Measurements from ENCODE around the gene TMEM117.

TMEM117 gene

GRCh38 chr12:43884683-43885410 is 49.0 kb downstream of the TMEM117 start:
- DNase-seq (ENCODE audit: low read depth), result no peak

GRCh38 chr12:43887397-43887796 is 51.5 kb downstream of the TMEM117 start:
- no peak for DNase-seq (ENCODE audit: low read depth)

- DNase-seq (ENCODE audit: low read depth), result no peak
Measured at GRCh38 chr12:43891856-43892574, 56.1 kb downstream of the TMEM117 start.

GRCh38 chr12:43893670-43894069 is 57.8 kb downstream of the TMEM117 start:
- no peak for DNase-seq (ENCODE audit: low read depth)

- no peak for DNase-seq (ENCODE audit: low read depth)
Measured at GRCh38 chr12:43895580-43896206, 59.8 kb downstream of the TMEM117 start.

- DNase-seq (ENCODE audit: low read depth), result no peak
Measured at GRCh38 chr12:43896496-43896895, 60.6 kb downstream of the TMEM117 start.

- no peak for DNase-seq (ENCODE audit: low read depth)
Measured at GRCh38 chr12:43898474-43898873, 62.6 kb downstream of the TMEM117 start.

GRCh38 chr12:43899574-43899973 is 63.7 kb downstream of the TMEM117 start:
- no peak for DNase-seq (ENCODE audit: low read depth)

- no peak for DNase-seq (ENCODE audit: low read depth)
Measured at GRCh38 chr12:43903686-43904085, 67.8 kb downstream of the TMEM117 start.

GRCh38 chr12:43912859-43913258 is 77.0 kb downstream of the TMEM117 start:
- no peak for DNase-seq (ENCODE audit: low read depth)

- no peak for DNase-seq (ENCODE audit: low read depth)
Measured at GRCh38 chr12:43914391-43914790, 78.5 kb downstream of the TMEM117 start.

GRCh38 chr12:43914923-43915468 is 79.1 kb downstream of the TMEM117 start:
- DNase-seq (ENCODE audit: low read depth), result no peak

- DNase-seq (ENCODE audit: low read depth), result no peak
Measured at GRCh38 chr12:43917896-43918295, 82.0 kb downstream of the TMEM117 start.

- DNase-seq (ENCODE audit: low read depth), result no peak
Measured at GRCh38 chr12:43921666-43922337, 85.9 kb downstream of the TMEM117 start.

GRCh38 chr12:43930032-43930431 is 94.2 kb downstream of the TMEM117 start:
- no peak for DNase-seq (ENCODE audit: low read depth)

GRCh38 chr12:43931187-43931586 is 95.3 kb downstream of the TMEM117 start:
- DNase-seq (ENCODE audit: low read depth), result no peak

- DNase-seq (ENCODE audit: low read depth), result no peak
Measured at GRCh38 chr12:43935581-43935980, 99.7 kb downstream of the TMEM117 start.

GRCh38 chr12:43937947-43938346 is 102.1 kb downstream of the TMEM117 start:
- no peak for DNase-seq (ENCODE audit: low read depth)

- DNase-seq (ENCODE audit: low read depth), result no peak
Measured at GRCh38 chr12:43942379-43942778, 106.5 kb downstream of the TMEM117 start.

- no peak for DNase-seq (ENCODE audit: low read depth)
Measured at GRCh38 chr12:43945983-43946382, 110.1 kb downstream of the TMEM117 start.

GRCh38 chr12:43951286-43951685 is 115.4 kb downstream of the TMEM117 start:
- DNase-seq (ENCODE audit: low read depth), result no peak

- no peak for DNase-seq (ENCODE audit: low read depth)
Measured at GRCh38 chr12:43957732-43958372, 122.0 kb downstream of the TMEM117 start.

Data from activated T-cell treated with anti-CD3 and anti-CD28 coated beads for 24 hours (primary cell).